Body of pancreas (tissue), 4 donors: ENCODE measurements around the gene ZFP36L1.

Experiments used
- CTCF ChIP-seq, 7 experiments: fragments of 450-650 bp in 4 of 7; fragments of 200-600 bp in 3 of 7; sonication (generic) in 3 of 7; IDR thresholded peaks; one replicate each; pipeline ENCODE4 v1.5.1; 2016 to 2019; ENCODE audit warnings: antibody characterized with exemption in 7 of 7
- POLR2A ChIP-seq, 3 donors: fragments of 450-650 bp; IDR thresholded peaks; one replicate each; pipeline ENCODE4 v1.6.1; 2016; ENCODE audit warnings: antibody characterized with exemption in 3 of 3, mild to moderate bottlenecking in 2 of 3

DNA sequence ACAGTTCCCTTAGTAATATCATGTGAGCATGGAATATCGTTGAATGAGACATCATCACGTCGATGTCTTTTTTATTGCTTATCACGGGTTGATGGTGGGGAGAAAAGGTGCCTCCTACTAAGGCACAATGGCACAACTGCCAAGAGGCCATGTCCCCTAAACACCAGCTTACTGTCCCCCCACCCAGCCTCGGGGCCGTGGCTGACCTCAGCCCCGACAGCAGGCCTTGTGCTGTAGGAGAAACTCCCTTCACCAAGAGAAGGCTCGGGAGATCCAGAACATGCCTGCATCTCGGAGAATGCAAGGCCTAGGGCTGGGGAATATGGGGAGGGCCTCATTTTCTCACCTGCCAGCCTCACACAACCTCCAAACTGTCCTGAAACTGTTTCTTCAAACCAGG, 22.8 kb downstream of the ZFP36L1 start:
- TF ChIP-seq POLR2A (IDR thresholded peaks at IDR 0.05) = no peak
- no peak for TF ChIP-seq CTCF (IDR thresholded peaks at IDR 0.05)
